Esophagus muscularis mucosa (tissue), 4 donors: ENCODE results near the gene RCOR1. TPM values are rescaled to one million over a fixed set of nuclear protein-coding genes. Genes with fewer than 3 reads are reported as not detected.
"Not testable (repeated sequence)": the region's sequence is repeated elsewhere in the genome, so short reads cannot be mapped to it uniquely, and the experiment has no call there.

Experiments used
- DNase-seq: peaks from one replicate; pipeline ENCODE4 v3.0.0-alpha.2; 2017; ENCODE audit errors: extremely low spot score
- H3K27ac ChIP-seq, 4 donors: fragments of 200-600 bp; sonication (generic); replicated peaks in 1 of 4; 1 replicate in 3 of 4; 2 replicates in 1 of 4; pipeline ENCODE4 v1.5.1; 2016 to 2019; ENCODE audit warnings: mild to moderate bottlenecking in 1 of 4
- H3K27me3 ChIP-seq, 4 donors: fragments of 200-600 bp; sonication (generic); one replicate each; pipeline versions ENCODE4 v1.5.1 to v1.6.0; 2016 to 2019
- H3K36me3 ChIP-seq, 4 donors: fragments of 200-600 bp; sonication (generic); one replicate each; pipeline ENCODE4 v1.5.1; 2016 to 2019
- H3K4me1 ChIP-seq, 4 donors: fragments of 200-600 bp; sonication (generic); one replicate each; pipeline ENCODE4 v1.5.1; 2016 to 2019
- H3K4me3 ChIP-seq, 4 donors: fragments of 200-600 bp; sonication (generic); 1 replicate in 2 of 4; 2 replicates in 2 of 4; pipeline ENCODE4 v1.5.1; 2016 to 2019; ENCODE audit warnings: mild to moderate bottlenecking in 4 of 4, moderate library complexity in 1 of 4
- H3K9me3 ChIP-seq, 4 donors: fragments of 200-600 bp; sonication (generic); 1 replicate in 3 of 4; 2 replicates in 1 of 4; pipeline ENCODE4 v1.5.1; 2016 to 2019
- EP300 ChIP-seq: sonication (generic); formaldehyde crosslinking; IDR thresholded peaks from one replicate; pipeline ENCODE4 v1.6.1; 2017; ENCODE audit warnings: antibody characterized with exemption
- POLR2A ChIP-seq: fragments of 450-650 bp; IDR thresholded peaks from one replicate; pipeline ENCODE4 v1.6.1; 2017; ENCODE audit warnings: antibody characterized with exemption, moderate library complexity, mild to moderate bottlenecking, low read depth
- POLR2AphosphoS5 ChIP-seq, 2 donors: sonication (generic); formaldehyde crosslinking; IDR thresholded peaks; one replicate each; pipeline ENCODE4 v1.6.1; 2017; ENCODE audit warnings: antibody characterized with exemption in 2 of 2
- WGBS: methylation state at CpG from one replicate; pipeline ENCODE4 v1.1.5; 2018; 5-methylcytosine and 5-hydroxymethylcytosine counted together
- intact Hi-C: fragments of 100-400 bp; cut with DNase I; formaldehyde crosslinking; loops from one replicate; pipeline ENCODE4 v1.15.1; 2023
- total RNA-seq, 4 donors: library from RNA; depleted of rRNA; stranded (reverse); fragments of >200 nt; gene quantifications; one replicate each; pipeline versions ENCODE4 v1.1.0 to v1.2.1, GENCODE V29; 2016
- TF ChIP-seq, protein P1 (sequence below), 3 experiments: fragments of 200-600 bp in 2 of 3; fragments of 450-650 bp in 1 of 3; sonication (generic) in 2 of 3; IDR thresholded peaks; one replicate each; pipeline ENCODE4 v1.5.1; 2017 to 2019; ENCODE audit warnings: antibody characterized with exemption in 3 of 3, mild to moderate bottlenecking in 2 of 3, moderate library complexity in 1 of 3

The RCOR1 gene
- total RNA-seq, 4 donors from 2014 or later = 12.9 to 14.8 (median 13.8) TPM

DNA sequence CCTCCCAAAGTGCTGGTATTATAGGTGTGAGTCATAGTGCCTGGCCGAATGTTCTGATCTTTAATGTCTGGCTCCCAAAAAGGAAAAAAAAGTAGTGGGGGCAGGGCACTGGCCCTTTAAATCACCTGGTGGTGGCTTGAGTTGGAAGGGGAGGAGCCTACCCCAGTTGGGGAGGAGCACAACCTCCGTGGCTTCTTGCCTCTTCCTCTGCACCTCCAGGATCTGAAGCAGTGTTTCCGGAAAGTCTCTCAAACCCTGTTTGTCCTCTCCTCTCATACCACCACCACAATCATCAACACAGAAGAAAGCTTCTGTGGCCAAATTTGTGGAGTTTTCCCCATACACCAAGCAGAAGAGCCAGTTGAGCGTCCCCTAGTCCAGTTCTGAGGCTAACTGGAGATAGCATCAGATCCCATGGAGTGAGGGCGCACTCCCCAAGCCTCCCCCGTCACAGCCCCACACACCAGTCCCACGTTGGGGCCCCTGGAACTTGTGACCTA is 24.3 kb upstream of the RCOR1 start:
- DNase-seq = no peak
- TF ChIP-seq POLR2AphosphoS5 (IDR thresholded peaks at IDR 0.05) (no peak), EP300 (no peak), POLR2A (no peak)
- TF ChIP-seq, protein P1, sequence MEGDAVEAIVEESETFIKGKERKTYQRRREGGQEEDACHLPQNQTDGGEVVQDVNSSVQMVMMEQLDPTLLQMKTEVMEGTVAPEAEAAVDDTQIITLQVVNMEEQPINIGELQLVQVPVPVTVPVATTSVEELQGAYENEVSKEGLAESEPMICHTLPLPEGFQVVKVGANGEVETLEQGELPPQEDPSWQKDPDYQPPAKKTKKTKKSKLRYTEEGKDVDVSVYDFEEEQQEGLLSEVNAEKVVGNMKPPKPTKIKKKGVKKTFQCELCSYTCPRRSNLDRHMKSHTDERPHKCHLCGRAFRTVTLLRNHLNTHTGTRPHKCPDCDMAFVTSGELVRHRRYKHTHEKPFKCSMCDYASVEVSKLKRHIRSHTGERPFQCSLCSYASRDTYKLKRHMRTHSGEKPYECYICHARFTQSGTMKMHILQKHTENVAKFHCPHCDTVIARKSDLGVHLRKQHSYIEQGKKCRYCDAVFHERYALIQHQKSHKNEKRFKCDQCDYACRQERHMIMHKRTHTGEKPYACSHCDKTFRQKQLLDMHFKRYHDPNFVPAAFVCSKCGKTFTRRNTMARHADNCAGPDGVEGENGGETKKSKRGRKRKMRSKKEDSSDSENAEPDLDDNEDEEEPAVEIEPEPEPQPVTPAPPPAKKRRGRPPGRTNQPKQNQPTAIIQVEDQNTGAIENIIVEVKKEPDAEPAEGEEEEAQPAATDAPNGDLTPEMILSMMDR (IDR thresholded peaks at IDR 0.05) = no peak

DNA sequence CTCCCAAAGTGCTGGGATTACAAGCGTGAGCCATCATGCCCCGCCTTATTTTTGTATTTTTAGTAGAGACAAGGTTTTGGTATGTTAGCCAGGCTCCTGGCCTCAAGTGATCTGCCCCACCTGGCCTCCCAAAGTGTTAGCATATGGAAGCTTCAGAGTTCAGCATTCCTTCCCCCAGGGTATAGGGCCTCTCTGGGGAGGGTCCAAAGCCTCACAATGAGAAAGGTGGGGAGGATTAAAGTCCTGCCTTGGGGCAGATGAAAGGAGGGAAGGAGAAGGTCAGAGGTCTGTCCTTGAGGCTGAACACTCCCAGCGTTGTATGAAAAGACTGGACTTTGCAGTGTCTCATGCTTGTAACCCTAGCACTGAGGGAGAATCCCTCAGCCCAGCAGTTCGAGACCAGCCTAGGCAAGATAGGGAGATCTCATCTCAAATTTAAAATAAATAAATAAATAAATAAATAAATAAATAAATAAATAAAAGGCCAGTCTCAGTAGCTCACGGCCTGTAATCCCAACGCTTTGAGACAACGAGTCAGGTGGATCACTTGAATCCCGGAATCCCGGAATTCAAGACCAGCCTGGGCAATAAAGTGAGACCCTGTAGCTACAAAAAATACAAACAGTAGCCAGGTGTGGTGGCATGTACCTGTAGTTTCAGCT is 22.0 kb upstream of the RCOR1 start:
- no peaks in the 10 kb centered on the region for H3K9me3 ChIP-seq
- no peaks in the 10 kb centered on the region for H3K4me1 ChIP-seq
- 93% methylated on average over 9 of the region's 9 CpGs for WGBS
- TF ChIP-seq EP300 = no peak
- TF ChIP-seq, protein P1 (IDR thresholded peaks at IDR 0.05) = no peak
- no peak for TF ChIP-seq POLR2AphosphoS5 (IDR thresholded peaks at IDR 0.05)
- TF ChIP-seq POLR2A = no peak
- H3K27ac ChIP-seq = no peak overlapping the region
- no peaks in the 10 kb centered on the region for H3K36me3 ChIP-seq
- intact Hi-C loops = no loop called here
- no peak for DNase-seq
- no peak overlapping the region for H3K4me3 ChIP-seq
- peaks cover 0 to 5% (median 0%) of the 10 kb centered on the region in 4 donors for H3K27me3 ChIP-seq

More for the DNA sequence above, 24.3 kb upstream of the RCOR1 start:
- Histone ChIP-seq H3K36me3 (no peaks in the 10 kb centered on the region), H3K4me3 (no peak overlapping the region), H3K27ac (no peak overlapping the region), H3K27me3 (no peaks in the 10 kb centered on the region), H3K4me1 (no peaks in the 10 kb centered on the region), H3K9me3 (peaks cover 0 to 4% (median 0%) of the 10 kb centered on the region in 4 donors)
- 61% methylated on average over 7 of the region's 7 CpGs for WGBS
- intact Hi-C loops = no loop called here

DNA sequence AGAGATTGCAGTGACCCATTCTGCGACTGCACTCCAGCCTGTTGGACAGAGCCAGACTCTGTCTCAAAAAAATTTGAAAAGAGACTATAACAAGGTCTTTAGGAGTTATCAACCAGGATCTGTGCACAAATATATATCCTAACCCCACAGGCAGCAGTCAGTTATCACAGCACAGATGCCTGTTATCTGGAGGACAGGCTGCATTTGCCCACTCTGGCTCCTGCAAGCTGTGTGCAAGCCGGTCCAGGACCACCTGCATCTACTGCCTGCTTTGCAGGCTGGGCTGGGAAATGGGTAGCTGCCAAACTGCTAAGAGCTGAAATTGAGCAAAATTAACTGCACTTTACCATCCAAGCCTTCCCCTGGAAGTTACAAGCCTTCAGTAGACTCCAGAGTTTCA is 21.4 kb upstream of the RCOR1 start:
- intact Hi-C loops = no loop called here
- 71% methylated on average over 2 of the region's 2 CpGs for WGBS
- Histone ChIP-seq H3K4me3 (no peak overlapping the region), H3K36me3 (no peaks in the 10 kb centered on the region), H3K27me3 (peaks cover 0 to 5% (median 0%) of the 10 kb centered on the region in 4 donors), H3K4me1 (no peaks in the 10 kb centered on the region), H3K27ac (no peak overlapping the region), H3K9me3 (no peaks in the 10 kb centered on the region)
- TF ChIP-seq EP300 (no peak), POLR2AphosphoS5 (IDR thresholded peaks at IDR 0.05) (no peak), POLR2A (no peak)
- TF ChIP-seq, protein P1 (IDR thresholded peaks at IDR 0.05) = no peak
- no peak for DNase-seq

DNA sequence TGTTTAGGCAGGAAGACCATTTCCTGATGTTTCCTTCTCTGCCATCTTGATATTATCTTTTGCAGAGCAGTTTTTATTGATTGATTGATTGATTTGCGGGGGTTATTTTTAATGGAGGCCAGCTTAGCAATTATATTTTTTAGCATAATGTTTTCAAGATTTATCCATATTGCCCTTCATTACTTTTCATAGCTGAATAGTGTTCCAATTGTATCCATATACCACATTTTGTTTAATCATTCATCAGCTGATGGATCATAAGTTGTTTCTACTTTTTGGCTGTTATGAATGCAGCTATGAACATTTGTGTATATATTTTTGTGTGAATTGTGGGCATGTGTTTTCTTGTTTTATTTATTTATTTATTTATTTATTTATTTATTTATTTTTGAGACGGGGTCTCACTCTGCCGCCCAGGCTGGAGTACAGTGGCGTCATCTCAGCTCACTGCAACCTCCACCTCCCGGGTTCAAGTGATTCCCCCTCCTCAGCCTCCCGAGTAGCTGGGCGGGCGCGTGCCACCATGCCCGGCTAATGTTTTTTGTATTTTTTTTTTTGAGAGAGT is 20.9 kb upstream of the RCOR1 start:
- no peak for DNase-seq
- no peak overlapping the region for H3K27ac ChIP-seq
- no peak for TF ChIP-seq POLR2A
- no peak for TF ChIP-seq POLR2AphosphoS5 (IDR thresholded peaks at IDR 0.05)
- TF ChIP-seq, protein P1 (IDR thresholded peaks at IDR 0.05) = no peak
- TF ChIP-seq EP300 = no peak
- H3K4me1 ChIP-seq = no peaks in the 10 kb centered on the region
- WGBS = 93% methylated on average over 10 of the region's 10 CpGs
- H3K9me3 ChIP-seq = no peaks in the 10 kb centered on the region
- no peaks in the 10 kb centered on the region for H3K36me3 ChIP-seq
- intact Hi-C loops = no loop called here
- no peak overlapping the region for H3K4me3 ChIP-seq
- H3K27me3 ChIP-seq = peaks cover 0 to 5% (median 0%) of the 10 kb centered on the region in 4 donors

DNA sequence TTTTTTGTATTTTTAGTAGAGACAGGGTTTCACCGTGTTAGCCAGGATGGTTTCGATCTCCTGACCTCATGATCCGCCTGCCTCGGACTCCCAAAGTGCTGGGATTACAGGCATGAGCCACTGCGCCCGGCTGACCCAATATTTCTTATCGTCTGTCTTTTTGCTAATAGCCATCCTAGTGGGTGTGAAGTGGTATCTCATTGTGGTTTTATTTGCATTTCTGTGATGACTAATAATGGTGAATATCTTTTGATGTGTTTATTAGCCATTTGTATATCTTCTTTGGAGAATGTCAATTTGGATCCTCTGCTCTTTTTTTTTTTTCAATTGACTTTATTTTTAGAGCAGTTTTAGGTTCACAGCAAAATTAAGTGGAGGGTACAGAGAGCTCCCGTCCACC is 19.3 kb upstream of the RCOR1 start:
- H3K4me3 ChIP-seq, intact Hi-C loops, H3K4me1 ChIP-seq, H3K27me3 ChIP-seq, H3K36me3 ChIP-seq, H3K9me3 ChIP-seq, H3K27ac ChIP-seq, DNase-seq: not testable (repeated sequence)
- 77% methylated on average over 8 of the region's 8 CpGs for WGBS
